Measurements from ENCODE around the gene PSMD2.
A peak's percentile ranks its signal among the peaks of the same experiment; 100 is the strongest.

Gene PSMD2

DNA sequence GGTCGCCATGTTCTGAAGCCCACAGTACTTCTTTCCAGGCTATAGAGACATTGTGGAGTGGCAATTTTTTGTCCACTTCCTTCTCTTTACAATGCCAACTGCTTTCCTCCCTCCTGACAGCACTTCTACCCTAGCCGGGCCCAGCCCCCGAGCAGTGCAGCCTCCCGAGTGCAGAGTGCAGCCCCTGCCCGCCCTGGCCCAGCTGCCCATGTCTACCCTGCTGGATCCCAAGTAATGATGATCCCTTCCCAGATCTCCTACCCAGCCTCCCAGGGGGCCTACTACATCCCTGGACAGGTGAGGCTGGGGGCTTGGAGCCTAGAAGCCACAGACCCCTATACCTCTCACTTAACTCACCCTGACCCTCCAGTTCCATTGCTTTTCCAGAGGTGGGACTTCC lies 18.2 kb downstream of the PSMD2 start:
- DNase-seq (ENCODE audit: low read depth in 2 of 2): no peak

DNA sequence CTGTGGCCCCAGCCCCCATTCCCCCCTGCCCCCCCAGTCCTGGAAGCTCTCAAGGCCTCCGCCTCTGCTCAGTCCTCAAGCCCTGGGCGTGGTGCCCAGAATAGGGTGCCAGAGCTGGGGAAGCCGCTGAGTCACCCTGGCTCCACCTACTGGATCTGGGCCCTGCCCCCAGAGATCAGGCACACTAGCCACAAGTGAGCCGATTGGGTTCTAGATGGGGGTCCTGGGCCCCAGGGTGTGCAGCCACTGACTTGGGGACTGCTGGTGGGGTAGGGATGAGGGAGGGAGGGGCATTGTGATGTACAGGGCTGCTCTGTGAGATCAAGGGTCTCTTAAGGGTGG lies 21.0 kb downstream of the PSMD2 start:
- DNase-seq (ENCODE audit: low read depth in 2 of 2): peak; percentile 90 to 92

DNA sequence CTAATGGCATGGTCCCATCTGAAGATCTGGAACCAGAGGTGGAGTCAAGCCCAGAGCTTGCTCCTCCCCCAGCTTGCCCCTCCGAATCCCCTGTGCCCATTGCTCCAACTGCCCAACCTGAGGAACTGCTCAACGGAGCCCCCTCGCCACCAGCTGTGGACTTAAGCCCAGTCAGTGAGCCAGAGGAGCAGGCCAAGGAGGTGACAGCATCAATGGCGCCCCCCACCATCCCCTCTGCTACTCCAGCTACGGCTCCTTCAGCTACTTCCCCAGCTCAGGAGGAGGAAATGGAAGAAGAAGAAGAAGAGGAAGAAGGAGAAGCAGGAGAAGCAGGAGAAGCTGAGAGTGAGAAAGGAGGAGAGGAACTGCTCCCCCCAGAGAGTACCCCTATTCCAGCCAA lies 22.6 kb downstream of the PSMD2 start:
- no peak for DNase-seq (ENCODE audit: low read depth in 2 of 2)

- DNase-seq (ENCODE audit: low read depth in 2 of 2): no peak
Measured at GRCh38 chr3:184322731-184323487, 23.9 kb downstream of the PSMD2 start.

GRCh38 chr3:184323696-184324095 lies 24.7 kb downstream of the PSMD2 start:
- DNase-seq (ENCODE audit: low read depth in 2 of 2): no peak

DNA sequence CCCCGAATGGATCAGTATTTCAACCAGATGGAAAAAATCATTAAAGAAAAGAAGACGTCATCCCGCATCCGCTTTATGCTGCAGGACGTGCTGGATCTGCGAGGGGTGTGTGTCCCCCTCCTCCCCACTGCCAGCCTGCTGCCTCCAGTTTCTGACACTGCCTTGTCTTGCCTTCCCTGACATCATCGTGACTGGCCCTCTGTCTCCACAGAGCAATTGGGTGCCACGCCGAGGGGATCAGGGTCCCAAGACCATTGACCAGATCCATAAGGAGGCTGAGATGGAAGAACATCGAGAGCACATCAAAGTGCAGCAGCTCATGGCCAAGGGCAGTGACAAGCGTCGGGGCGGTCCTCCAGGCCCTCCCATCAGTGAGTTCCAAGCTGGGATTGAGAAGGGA lies 26.2 kb downstream of the PSMD2 start:
- DNase-seq (ENCODE audit: low read depth in 2 of 2): no peak

GRCh38 chr3:184325715-184326369 lies 26.8 kb downstream of the PSMD2 start:
- no peak for DNase-seq (ENCODE audit: low read depth in 2 of 2)

- DNase-seq (ENCODE audit: low read depth in 2 of 2): no peak
Measured at GRCh38 chr3:184327171-184327570, 28.1 kb downstream of the PSMD2 start.

GRCh38 chr3:184328516-184328915 lies 29.5 kb downstream of the PSMD2 start:
- no peak for DNase-seq (ENCODE audit: low read depth in 2 of 2)

- DNase-seq (ENCODE audit: low read depth in 2 of 2): peak; percentile 48 to 49
Measured at GRCh38 chr3:184332370-184333090, 33.5 kb downstream of the PSMD2 start.

- no peak for DNase-seq (ENCODE audit: low read depth in 2 of 2)
Measured at GRCh38 chr3:184333190-184333589, 34.1 kb downstream of the PSMD2 start.

- DNase-seq (ENCODE audit: low read depth in 2 of 2): no peak
Measured at GRCh38 chr3:184333700-184334099, 34.7 kb downstream of the PSMD2 start.

DNA sequence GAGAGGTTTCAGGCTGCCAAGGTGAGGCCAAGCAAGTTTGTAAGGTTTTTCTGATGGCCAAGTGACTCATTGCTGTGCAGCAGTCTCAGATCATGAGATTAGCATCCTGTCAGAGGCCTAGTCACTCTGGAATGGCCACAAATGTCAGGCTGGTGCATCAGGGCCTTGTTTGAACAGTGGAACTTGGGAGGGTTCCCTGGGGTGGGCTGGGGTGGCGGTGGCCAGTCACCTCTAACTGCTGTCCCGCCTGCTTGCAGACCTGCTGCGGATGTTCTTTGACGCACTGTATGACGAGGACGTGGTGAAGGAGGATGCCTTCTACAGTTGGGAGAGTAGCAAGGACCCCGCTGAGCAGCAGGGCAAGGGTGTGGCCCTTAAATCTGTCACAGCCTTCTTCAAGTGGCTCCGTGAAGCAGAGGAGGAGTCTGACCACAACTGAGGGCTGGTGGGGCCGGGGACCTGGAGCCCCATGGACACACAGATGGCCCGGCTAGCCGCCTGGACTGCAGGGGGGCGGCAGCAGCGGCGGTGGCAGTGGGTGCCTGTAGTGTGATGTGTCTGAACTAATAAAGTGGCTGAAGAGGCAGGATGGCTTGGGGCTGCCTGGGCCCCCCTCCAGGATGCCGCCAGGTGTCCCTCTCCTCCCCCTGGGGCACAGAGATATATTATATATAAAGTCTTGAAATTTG lies 35.6 kb downstream of the PSMD2 start:
- DNase-seq (ENCODE audit: low read depth in 2 of 2): no peak

DNA sequence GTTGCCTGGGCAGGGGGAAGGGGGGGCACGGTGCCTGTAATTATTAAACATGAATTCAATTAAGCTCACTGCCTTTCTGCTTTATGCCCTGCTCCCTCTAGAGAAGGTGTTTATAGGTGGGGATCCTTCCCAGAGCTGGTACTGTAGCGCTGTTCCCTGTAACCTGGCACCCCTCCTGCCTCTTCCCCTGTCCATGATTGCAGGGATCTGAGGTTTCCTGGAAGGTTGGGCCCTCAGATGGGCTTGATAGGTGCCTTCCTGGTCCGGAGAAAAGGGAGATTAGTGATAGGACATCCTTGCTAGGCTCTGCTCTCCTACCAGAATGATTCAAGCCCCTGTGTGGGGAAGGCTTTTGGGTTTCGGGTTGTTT lies 36.2 kb downstream of the PSMD2 start:
- DNase-seq (ENCODE audit: low read depth in 2 of 2): no peak

- peak in 1 of 2 experiments; percentile 40 for DNase-seq (ENCODE audit: low read depth in 2 of 2)
Measured at GRCh38 chr3:184335661-184336546, 36.9 kb downstream of the PSMD2 start.

DNA sequence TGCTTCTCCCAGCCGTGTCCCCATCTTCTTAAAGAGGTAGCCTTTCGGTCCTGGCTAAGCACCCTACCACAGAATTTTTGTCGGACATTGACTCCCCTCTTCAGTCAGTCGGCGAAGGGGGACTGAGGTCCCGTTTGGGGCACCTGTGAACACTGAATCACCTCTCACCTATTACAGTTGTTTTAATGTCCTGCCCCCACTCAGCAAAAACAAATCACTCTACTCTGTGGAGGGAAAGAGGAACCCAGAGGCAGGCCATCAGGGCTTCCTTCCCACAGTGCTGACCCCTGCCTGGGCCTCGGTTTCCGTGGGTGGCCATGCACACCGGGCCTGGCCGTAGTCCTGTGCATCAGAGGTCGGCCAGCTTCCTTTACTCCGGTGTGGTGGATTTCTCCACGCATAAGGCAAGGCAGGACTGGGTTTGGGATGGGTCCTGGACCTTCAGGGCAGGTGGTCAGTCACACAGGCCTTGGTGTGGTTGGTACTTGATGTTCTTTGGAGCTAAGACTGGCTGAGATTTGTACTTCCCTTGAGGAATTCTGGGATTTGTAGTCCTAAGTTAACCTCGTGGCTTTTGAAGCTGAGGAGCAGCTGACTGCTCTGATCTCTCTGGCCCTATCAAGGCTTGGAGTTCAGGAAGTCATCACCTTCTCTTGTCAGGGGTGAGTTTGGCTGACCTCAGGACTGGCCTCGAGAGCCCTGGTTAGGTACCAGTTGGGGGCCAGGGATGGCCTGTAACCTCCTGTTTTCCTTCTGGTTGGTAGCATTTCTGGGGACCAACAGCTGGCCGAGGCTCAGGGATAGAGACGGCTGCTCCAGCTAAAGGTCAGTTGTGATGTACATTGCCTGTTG lies 37.7 kb downstream of the PSMD2 start:
- no peak for DNase-seq (ENCODE audit: low read depth in 2 of 2)

- no peak for DNase-seq (ENCODE audit: low read depth in 2 of 2)
Measured at GRCh38 chr3:184337399-184337714, 38.3 kb downstream of the PSMD2 start, which contains the start of gene FAM131A. FAM131A (plus strand) TSS chr3:184337600; CDS start chr3:184337631, 31 bp downstream.

- no peak for DNase-seq (ENCODE audit: low read depth in 2 of 2)
Measured at GRCh38 chr3:184337981-184338380, 38.9 kb downstream of the PSMD2 start.

GRCh38 chr3:184338511-184338945 lies 39.5 kb downstream of the PSMD2 start:
- DNase-seq (ENCODE audit: low read depth in 2 of 2): peak in 1 of 2 experiments; percentile 52

- DNase-seq (ENCODE audit: low read depth in 2 of 2): no peak
Measured at GRCh38 chr3:184339001-184339400, 40.0 kb downstream of the PSMD2 start.
